Neural cell (in vitro differentiated cells): ENCODE results near the gene CADPS2. TPM values are rescaled to one million over a fixed set of nuclear protein-coding genes. Genes with fewer than 3 reads are reported as not detected.
"Not testable (repeated sequence)": the region's sequence is repeated elsewhere in the genome, so short reads cannot be mapped to it uniquely, and the experiment has no call there.

Source experiments
- H2AFZ ChIP-seq: fragments of 200-600, 300-800 bp; sonication (generic), shearing (Covaris generic); 2 replicates; pipeline ENCODE4 v1.6.0; 2014; ENCODE audit warnings: low read depth, mild to moderate bottlenecking, antibody characterized with exemption, low read length, moderate library complexity
- H3F3A ChIP-seq: fragments of 200-600 bp; shearing (Covaris generic); 2 replicates; pipeline ENCODE4 v1.6.1; 2016; ENCODE audit warnings: mild to moderate bottlenecking, moderate library complexity, mixed read lengths, antibody characterized with exemption, low read length; ENCODE audit not compliant: insufficient read depth, poor library complexity, severe bottlenecking
- H3K27ac ChIP-seq: fragments of 200-600, 300-800 bp; sonication (generic), shearing (Covaris generic); 2 replicates; pipeline ENCODE4 v1.5.1; 2014; ENCODE audit warnings: mild to moderate bottlenecking, low read length, moderate library complexity
- H3K27me3 ChIP-seq: fragments of 300-800, 200-600 bp; sonication (generic), shearing (Covaris generic); 2 replicates; pipeline ENCODE4 v1.6.0; 2014; ENCODE audit warnings: mild to moderate bottlenecking, low read depth, low read length, moderate library complexity; ENCODE audit not compliant: insufficient read depth
- H3K36me3 ChIP-seq: fragments of 300-800, 200-600 bp; sonication (generic), shearing (Covaris generic); 2 replicates; pipeline ENCODE4 v1.5.1; 2014; ENCODE audit warnings: mild to moderate bottlenecking, antibody characterized with exemption, low read length, moderate library complexity; ENCODE audit not compliant: insufficient read depth
- H3K4me2 ChIP-seq: fragments of 300-800, 200-600 bp; sonication (generic), shearing (Covaris generic); 2 replicates; pipeline ENCODE4 v1.6.0; 2014; ENCODE audit warnings: mild to moderate bottlenecking, low read length
- H3K4me3 ChIP-seq: fragments of 300-800, 200-600 bp; sonication (generic), shearing (Covaris generic); 2 replicates; pipeline ENCODE4 v1.5.1; 2014; ENCODE audit warnings: mild to moderate bottlenecking, low read length, moderate library complexity
- H3K79me2 ChIP-seq: fragments of 200-600 bp; shearing (Covaris generic); replicated peaks from 2 replicates; pipeline ENCODE4 v1.6.0; 2014; ENCODE audit warnings: mild to moderate bottlenecking, low read length, moderate library complexity; ENCODE audit not compliant: insufficient read depth
- H3K9ac ChIP-seq: fragments of 300-800, 200-600 bp; sonication (generic), shearing (Covaris generic); 2 replicates; pipeline ENCODE4 v1.6.1; 2016; ENCODE audit warnings: mild to moderate bottlenecking, low read length, mixed read lengths
- H3K9me2 ChIP-seq: fragments of 200-600 bp; shearing (Covaris generic); 2 replicates; pipeline ENCODE4 v1.6.1; 2016; ENCODE audit warnings: mild to moderate bottlenecking, low read length, mixed read lengths; ENCODE audit not compliant: insufficient read depth
- H3K9me3 ChIP-seq: fragments of 200-600, 300-800 bp; sonication (generic), shearing (Covaris generic); 2 replicates; pipeline ENCODE4 v1.6.1; 2016; ENCODE audit warnings: mild to moderate bottlenecking, mixed run types, low read length, moderate library complexity, mixed read lengths
- H4K20me1 ChIP-seq: fragments of 200-600 bp; shearing (Covaris generic); 2 replicates; pipeline ENCODE4 v1.6.1; 2016; ENCODE audit warnings: mild to moderate bottlenecking, mixed run types; ENCODE audit not compliant: insufficient read depth
- EP300 ChIP-seq: fragments of 450-650 bp; conservative IDR thresholded peaks from 2 replicates; pipeline ENCODE4 v1.6.1; 2014; ENCODE audit warnings: antibody characterized with exemption, mild to moderate bottlenecking, moderate library complexity; ENCODE audit not compliant: poor library complexity, severe bottlenecking
- EZH2 ChIP-seq: fragments of 200-600, 300-800 bp; shearing (Covaris generic), sonication (generic); IDR thresholded peaks from 2 replicates; pipeline ENCODE4 v1.6.1; 2014; ENCODE audit warnings: antibody characterized with exemption, low read length, borderline replicate concordance, mild to moderate bottlenecking; ENCODE audit not compliant: insufficient read depth, poor library complexity, severe bottlenecking
- MXI1 ChIP-seq: fragments of 450-650 bp; conservative IDR thresholded peaks from 2 replicates; pipeline ENCODE4 v1.6.1; 2014; ENCODE audit warnings: antibody characterized with exemption, mild to moderate bottlenecking; ENCODE audit not compliant: poor library complexity, severe bottlenecking
- POLR2AphosphoS5 ChIP-seq: IDR thresholded peaks from 2 replicates; pipeline ENCODE4 v1.6.1; 2012
- RAD21 ChIP-seq: fragments of 450-650 bp; conservative IDR thresholded peaks from 2 replicates; pipeline ENCODE4 v1.6.1; 2014; ENCODE audit warnings: antibody characterized with exemption, mild to moderate bottlenecking, moderate library complexity
- SMC3 ChIP-seq: fragments of 450-650 bp; conservative IDR thresholded peaks from 2 replicates; pipeline ENCODE4 v1.6.1; 2014; ENCODE audit warnings: antibody characterized with exemption, mild to moderate bottlenecking, moderate library complexity; ENCODE audit not compliant: poor library complexity
- TAF1 ChIP-seq: IDR thresholded peaks from 2 replicates; pipeline ENCODE4 v1.6.1; 2012; ENCODE audit warnings: low read depth
- polyA plus RNA-seq: library from polyadenylated mRNA; depleted of rRNA; stranded (reverse); fragments of >200 nt; gene quantifications from 2 replicates; pipeline ENCODE4 v1.2.3, GENCODE V29; 2014
- TF ChIP-seq, protein P1 (sequence below): IDR thresholded peaks from 2 replicates; pipeline ENCODE4 v1.6.1; 2012; ENCODE audit warnings: borderline replicate concordance
- TF ChIP-seq, protein P2 (sequence below): fragments of 450-650 bp; IDR thresholded peaks from 2 replicates; pipeline ENCODE4 v1.5.1; 2014; ENCODE audit warnings: antibody characterized with exemption, mild to moderate bottlenecking, moderate library complexity; ENCODE audit not compliant: poor library complexity, severe bottlenecking

The CADPS2 gene
- polyA plus RNA-seq, 1 donor from 2014 or later = 5.9 TPM

DNA sequence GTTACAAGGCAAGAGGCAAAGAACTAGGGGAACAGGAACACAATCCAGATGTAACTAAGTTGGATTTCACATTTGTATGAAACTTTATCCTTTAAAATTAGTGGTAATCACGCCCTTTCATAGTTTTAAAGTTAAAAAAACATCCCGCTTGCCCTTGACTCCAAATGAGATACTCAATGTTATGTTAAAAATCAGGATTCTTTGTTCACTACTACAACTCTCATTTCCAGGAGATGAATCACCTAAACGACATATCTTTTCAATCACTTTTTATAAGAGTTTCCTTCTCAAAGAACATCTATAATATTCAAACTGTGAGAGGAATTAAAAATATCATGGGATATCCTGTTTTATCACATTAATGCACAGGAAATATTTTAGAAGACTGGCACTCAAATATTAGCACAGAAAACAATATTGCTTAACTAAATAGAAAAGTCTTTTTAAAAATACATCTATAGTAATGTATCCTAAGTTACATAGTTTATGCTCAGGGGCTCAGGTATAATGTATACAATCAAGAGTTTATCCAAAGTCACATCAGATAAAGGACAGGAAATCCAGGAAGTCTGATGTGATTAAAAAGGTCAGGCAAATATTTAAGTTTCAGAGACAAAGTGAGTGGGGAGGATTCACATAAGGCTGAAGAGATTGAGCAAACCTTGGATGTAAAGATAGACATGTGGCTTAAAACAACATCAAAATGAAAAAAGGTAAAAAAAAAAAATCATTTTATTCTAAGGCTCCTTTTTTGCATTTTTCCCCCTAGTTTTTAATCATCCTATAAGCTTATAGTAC is 41.9 kb downstream of the CADPS2 start:
- Histone ChIP-seq H3K27ac (no peak overlapping the region), H3F3A (no peaks in the 10 kb centered on the region), H3K4me2 (no peak overlapping the region), H3K36me3 (no peaks in the 10 kb centered on the region), H4K20me1 (no peaks in the 10 kb centered on the region), H3K9me2 (no peaks in the 10 kb centered on the region), H3K9ac (no peak overlapping the region), H3K9me3 (no peaks in the 10 kb centered on the region), H2AFZ (no peak overlapping the region), H3K4me3 (no peak overlapping the region), H3K79me2 (no peaks in the 10 kb centered on the region), H3K27me3 (no peaks in the 10 kb centered on the region)
- TF ChIP-seq SMC3 (no peak), EP300 (no peak), RAD21 (no peak), MXI1 (no peak), TAF1 (no peak)
- TF ChIP-seq, protein P1, sequence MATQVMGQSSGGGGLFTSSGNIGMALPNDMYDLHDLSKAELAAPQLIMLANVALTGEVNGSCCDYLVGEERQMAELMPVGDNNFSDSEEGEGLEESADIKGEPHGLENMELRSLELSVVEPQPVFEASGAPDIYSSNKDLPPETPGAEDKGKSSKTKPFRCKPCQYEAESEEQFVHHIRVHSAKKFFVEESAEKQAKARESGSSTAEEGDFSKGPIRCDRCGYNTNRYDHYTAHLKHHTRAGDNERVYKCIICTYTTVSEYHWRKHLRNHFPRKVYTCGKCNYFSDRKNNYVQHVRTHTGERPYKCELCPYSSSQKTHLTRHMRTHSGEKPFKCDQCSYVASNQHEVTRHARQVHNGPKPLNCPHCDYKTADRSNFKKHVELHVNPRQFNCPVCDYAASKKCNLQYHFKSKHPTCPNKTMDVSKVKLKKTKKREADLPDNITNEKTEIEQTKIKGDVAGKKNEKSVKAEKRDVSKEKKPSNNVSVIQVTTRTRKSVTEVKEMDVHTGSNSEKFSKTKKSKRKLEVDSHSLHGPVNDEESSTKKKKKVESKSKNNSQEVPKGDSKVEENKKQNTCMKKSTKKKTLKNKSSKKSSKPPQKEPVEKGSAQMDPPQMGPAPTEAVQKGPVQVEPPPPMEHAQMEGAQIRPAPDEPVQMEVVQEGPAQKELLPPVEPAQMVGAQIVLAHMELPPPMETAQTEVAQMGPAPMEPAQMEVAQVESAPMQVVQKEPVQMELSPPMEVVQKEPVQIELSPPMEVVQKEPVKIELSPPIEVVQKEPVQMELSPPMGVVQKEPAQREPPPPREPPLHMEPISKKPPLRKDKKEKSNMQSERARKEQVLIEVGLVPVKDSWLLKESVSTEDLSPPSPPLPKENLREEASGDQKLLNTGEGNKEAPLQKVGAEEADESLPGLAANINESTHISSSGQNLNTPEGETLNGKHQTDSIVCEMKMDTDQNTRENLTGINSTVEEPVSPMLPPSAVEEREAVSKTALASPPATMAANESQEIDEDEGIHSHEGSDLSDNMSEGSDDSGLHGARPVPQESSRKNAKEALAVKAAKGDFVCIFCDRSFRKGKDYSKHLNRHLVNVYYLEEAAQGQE = no peak

DNA sequence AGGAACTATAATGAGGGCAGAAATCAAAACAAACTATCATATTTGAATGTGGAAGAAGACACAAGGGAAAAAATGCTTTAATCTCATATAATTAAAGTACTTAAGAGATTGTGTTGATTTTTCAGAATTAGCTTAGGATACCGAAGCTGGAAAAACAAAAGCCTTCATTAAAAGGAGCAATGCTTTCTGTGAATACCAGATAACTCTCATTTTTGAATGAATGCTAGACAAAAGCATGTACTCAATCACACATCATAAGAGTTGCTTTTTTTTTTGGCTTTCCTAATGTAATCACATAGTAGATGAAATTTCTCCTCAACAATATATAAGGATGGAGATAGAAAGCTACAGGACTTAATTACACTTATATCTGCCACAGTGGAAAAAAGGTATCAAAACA is 43.3 kb downstream of the CADPS2 start:
- Histone ChIP-seq H3K4me3 (no peak overlapping the region), H3K36me3 (no peaks in the 10 kb centered on the region), H3K9me2 (no peaks in the 10 kb centered on the region), H3K9ac (no peak overlapping the region), H4K20me1 (no peaks in the 10 kb centered on the region), H3K27me3 (no peaks in the 10 kb centered on the region), H3F3A (no peaks in the 10 kb centered on the region), H3K4me2 (no peak overlapping the region), H2AFZ (no peak overlapping the region), H3K9me3 (no peaks in the 10 kb centered on the region), H3K27ac (no peak overlapping the region), H3K79me2 (no peaks in the 10 kb centered on the region)
- TF ChIP-seq POLR2AphosphoS5 (no peak), TAF1 (no peak), SMC3 (no peak), EP300 (no peak), MXI1 (no peak), RAD21 (no peak), EZH2 (no peak)
- TF ChIP-seq, protein P1 = no peak
- TF ChIP-seq, protein P2, sequence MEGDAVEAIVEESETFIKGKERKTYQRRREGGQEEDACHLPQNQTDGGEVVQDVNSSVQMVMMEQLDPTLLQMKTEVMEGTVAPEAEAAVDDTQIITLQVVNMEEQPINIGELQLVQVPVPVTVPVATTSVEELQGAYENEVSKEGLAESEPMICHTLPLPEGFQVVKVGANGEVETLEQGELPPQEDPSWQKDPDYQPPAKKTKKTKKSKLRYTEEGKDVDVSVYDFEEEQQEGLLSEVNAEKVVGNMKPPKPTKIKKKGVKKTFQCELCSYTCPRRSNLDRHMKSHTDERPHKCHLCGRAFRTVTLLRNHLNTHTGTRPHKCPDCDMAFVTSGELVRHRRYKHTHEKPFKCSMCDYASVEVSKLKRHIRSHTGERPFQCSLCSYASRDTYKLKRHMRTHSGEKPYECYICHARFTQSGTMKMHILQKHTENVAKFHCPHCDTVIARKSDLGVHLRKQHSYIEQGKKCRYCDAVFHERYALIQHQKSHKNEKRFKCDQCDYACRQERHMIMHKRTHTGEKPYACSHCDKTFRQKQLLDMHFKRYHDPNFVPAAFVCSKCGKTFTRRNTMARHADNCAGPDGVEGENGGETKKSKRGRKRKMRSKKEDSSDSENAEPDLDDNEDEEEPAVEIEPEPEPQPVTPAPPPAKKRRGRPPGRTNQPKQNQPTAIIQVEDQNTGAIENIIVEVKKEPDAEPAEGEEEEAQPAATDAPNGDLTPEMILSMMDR = no peak

DNA sequence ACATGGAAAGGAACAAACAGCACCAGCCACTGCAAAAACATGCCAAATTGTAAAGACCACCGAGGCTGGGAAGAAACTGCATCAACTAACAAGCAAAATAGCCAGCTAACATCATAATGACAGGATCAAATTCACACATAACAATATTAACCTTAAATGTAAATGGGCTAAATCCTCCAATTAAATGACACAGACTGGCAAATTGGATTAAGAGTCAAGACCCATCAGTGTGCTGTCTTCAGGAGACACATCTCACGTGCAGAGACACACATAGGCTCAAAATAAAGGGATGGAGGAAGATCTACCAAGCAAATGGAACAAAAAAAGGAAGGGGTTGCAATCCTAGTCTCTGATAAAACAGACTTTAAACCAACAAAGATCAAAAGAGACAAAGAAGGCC is 50.0 kb downstream of the CADPS2 start:
- H3K9me2 ChIP-seq, H4K20me1 ChIP-seq, H3K27ac ChIP-seq, H3K9ac ChIP-seq, H3K79me2 ChIP-seq, H2AFZ ChIP-seq, H3K27me3 ChIP-seq, H3K36me3 ChIP-seq, H3K9me3 ChIP-seq, H3F3A ChIP-seq, H3K4me2 ChIP-seq, H3K4me3 ChIP-seq: not testable (repeated sequence)

DNA sequence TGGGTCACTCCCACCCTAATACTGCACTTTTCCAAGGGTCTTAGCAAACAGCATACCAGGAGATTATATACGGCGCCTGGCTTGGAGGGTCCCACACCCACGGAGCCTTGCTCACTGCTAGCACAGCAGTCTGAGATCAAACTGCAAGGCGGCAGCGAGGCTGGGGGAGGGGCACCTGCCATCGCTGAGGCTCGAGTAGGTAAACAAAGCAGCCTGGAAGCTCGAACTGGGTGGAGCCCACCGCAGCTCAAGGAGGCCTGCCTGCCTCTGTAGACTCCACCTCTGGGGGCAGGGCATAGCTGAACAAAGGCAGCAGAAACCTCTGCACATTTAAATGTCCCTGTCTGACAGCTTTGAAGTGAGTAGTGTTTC is 51.7 kb downstream of the CADPS2 start:
- H3F3A ChIP-seq, H3K9me3 ChIP-seq, H3K27ac ChIP-seq, H4K20me1 ChIP-seq, H3K4me3 ChIP-seq, H3K36me3 ChIP-seq, H3K9ac ChIP-seq, H3K27me3 ChIP-seq, H3K9me2 ChIP-seq, H2AFZ ChIP-seq, H3K4me2 ChIP-seq, H3K79me2 ChIP-seq: not testable (repeated sequence)
